HPDE6-E6E7 (cell line): ENCODE results near the gene SWI5.
"Not testable (repeated sequence)": the region's sequence is repeated elsewhere in the genome, so short reads cannot be mapped to it uniquely, and the experiment has no call there.

Source experiments
- DNase-seq: peaks from one replicate; pipeline ENCODE4 v3.0.0; 2011; ENCODE audit warnings: missing footprints; ENCODE audit errors: extremely low spot score

SWI5 gene

GRCh38 chr9:128276008-128276573 lies at the start of gene SWI5:
Gene SWI5, plus strand, starts transcription at chr9:128276276.
- peak; percentile 98 for DNase-seq

- DNase-seq: no peak
These were observed 49.7 kb upstream of the SWI5 start for GRCh38 chr9:128226412-128226801.

GRCh38 chr9:128230897-128231296 lies 45.2 kb upstream of the SWI5 start:
- DNase-seq: not testable (repeated sequence)

- no peak for DNase-seq
These were observed 44.2 kb upstream of the SWI5 start for GRCh38 chr9:128231638-128232527.

DNA sequence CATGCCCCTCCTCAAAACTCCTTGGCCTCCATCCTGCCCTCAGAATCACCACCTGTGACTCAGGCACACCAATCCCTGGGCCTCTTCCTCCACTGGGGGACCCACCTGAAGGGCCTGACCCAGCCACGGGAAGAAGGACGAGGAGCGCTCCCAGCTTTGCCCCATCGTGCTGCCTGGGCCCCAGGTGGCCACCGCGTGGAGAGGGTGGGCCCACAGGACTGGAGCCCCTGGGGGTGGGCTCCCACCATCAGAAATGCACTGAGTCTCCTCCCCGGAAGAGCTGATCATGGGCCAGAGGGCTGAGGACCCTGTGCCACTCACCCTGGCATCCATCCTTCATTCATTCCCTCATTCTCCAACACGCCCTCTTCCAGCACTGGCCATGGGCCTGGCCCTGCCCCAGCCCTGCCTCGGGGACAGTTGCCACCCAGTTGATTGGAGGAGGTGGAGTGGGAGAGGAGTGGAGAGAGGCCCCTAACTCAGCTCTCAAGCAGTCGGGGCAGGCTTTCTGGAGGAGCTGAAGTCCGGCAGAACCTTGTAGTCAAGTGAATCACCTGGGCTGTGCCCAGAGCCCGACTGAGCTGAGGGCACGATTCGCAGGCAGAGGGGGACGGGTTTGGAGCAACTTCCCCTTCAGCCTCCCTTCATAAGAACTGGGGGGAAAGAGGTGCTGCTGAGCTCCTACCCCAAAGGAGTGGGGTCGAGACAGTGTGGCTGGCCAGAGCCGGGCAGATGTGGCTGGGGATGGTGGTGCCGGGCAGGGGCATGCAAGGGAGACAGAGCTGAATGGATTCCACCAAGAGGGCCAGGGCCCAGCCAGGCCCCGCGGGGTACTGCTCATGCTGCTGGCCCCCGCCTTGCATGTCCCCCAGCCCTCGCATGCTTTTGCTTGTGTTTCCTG lies 43.3 kb upstream of the SWI5 start:
- no peak for DNase-seq

DNA sequence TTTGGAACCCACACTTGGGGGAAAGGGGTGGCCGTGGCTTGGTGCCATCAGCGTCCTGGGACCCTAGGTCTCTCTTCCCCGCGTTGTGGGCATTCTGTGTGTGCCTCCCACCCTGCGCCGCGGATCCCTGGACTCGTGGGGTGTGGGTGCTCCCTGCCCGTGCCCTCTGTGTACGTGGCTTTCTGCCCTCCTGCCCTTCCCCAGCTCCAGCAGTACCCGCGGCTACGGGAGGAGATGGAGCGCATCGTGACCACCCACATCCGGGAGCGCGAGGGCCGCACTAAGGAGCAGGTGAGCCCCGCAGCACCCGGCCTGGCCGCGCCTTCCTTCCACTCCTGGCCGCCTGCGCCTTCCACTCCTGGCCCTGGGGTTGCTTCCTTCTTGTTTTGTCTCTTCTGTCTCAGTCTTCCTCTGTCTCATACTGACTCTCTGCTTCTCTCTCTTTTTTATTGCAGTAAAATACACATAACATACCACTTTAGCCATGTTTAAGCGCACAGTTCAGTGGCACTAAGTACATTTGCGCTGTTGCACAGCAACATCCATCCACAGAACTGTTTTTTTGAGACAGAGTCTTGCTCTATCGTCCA lies 42.2 kb upstream of the SWI5 start:
- DNase-seq: no peak

DNA sequence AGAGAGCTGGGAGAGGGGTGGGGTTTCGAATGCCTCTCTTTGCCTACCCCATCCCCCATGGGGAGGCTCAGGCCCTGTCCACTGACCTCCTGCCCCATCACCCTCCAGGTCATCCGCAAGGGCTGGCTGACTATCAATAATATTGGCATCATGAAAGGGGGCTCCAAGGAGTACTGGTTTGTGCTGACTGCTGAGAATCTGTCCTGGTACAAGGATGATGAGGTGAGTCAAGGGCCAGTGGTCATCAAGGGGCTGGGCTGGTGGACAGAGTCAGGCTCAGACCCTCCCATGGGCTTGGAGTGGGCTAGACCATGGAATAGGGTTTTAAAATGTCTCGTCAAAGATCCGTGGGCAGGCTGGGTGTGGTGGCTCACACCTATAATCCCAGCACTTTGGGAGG lies 34.0 kb upstream of the SWI5 start:
- DNase-seq: no peak

- no peak for DNase-seq
These were observed 33.3 kb upstream of the SWI5 start for GRCh38 chr9:128242828-128243214.

- no peak for DNase-seq
These were observed 32.7 kb upstream of the SWI5 start for GRCh38 chr9:128243215-128244018.

- no peak for DNase-seq
These were observed 31.8 kb upstream of the SWI5 start for GRCh38 chr9:128244091-128244836.

- no peak for DNase-seq
These were observed 31.2 kb upstream of the SWI5 start for GRCh38 chr9:128244837-128245231.

GRCh38 chr9:128245421-128246151 lies 30.5 kb upstream of the SWI5 start:
- no peak for DNase-seq

DNA sequence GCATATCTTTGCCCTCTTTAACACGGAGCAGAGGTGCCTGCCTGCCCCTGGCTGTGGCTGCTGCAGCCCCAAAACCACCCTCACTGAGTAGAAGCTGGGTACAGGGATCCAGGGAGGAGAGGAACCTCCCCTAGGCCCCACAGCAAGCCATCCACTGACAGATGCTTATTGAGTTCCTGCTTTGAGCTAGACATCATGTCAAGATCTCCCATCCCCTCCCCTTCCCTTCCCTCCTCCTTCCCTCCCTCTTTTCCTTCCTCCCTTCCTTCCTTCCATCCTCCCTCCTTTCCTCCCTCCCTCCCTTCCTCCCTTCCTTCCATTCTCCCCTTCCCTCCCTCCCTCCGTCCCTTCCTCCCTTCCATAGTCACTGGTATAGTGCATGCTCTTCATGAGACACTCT lies 29.6 kb upstream of the SWI5 start:
- no peak for DNase-seq

- DNase-seq: no peak
These were observed 28.8 kb upstream of the SWI5 start for GRCh38 chr9:128247226-128247803.

GRCh38 chr9:128249558-128249907 lies 26.5 kb upstream of the SWI5 start:
- no peak for DNase-seq

- peak; percentile 87 for DNase-seq
These were observed 25.9 kb upstream of the SWI5 start for GRCh38 chr9:128249908-128250838.

DNA sequence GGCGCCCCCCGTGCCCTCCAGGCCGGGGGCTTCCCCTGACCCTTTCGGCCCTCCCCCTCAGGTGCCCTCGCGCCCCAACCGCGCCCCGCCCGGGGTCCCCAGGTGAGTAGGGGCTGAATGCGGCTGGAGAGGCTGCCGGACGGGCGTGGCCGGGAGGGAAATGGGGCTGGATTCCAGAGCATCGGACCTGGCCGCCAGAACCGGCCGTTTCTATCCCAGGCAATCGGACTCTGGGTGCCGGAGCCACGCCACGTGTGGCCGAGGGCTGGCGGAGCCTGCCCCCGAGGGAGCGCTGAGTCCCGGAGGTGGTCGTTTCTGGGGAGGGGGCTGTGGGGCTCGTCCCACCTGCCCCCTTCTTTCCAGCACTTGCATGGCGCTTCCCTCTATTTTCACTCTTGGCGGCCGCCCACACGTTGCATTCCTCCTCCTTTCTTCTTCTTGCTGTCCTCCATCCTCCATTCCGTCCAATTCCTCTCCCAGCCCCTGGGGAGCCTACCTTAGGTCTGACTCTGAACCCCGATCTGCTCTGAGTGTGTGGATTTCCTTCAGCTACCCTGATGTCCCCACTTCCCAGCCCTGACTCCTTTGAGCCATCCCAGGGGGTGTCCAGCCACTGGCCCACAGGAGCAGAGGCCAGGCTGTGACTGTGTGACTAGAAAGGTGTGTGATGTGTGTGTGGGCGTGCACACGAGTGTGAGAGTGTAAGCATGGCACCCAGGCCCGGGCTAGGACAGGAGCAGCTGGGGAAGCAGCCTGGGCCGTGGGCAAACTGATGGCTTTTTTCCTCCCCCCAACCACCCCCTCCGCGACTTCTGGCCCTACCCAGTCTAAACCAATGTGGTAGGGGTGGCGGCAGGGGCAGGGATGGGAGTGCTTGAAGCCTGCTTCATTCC lies 25.0 kb upstream of the SWI5 start:
- no peak for DNase-seq
